HG03159 (cell line): ENCODE measurements around the gene KIRREL3.
"Not testable (repeated sequence)": the region's sequence is repeated elsewhere in the genome, so short reads cannot be mapped to it uniquely, and the experiment has no call there.

Experiments used
- ATAC-seq: cut with Tn5 transposase; IDR thresholded peaks from one replicate; pipeline ENCODE4 v1.9.1; 2021; ENCODE audit warnings: mild to moderate bottlenecking, moderate library complexity; ENCODE audit not compliant: unreplicated experiment

The KIRREL3 gene

GRCh38 chr11:126959700-126960099 is 40.9 kb downstream of the KIRREL3 start:
- no peak for ATAC-seq

- ATAC-seq, result no peak
Observed at GRCh38 chr11:126956635-126957034, 43.9 kb downstream of the KIRREL3 start.

GRCh38 chr11:126952533-126952932 is 48.0 kb downstream of the KIRREL3 start:
- not testable (repeated sequence) for ATAC-seq

- peak; percentile 62 for ATAC-seq
Observed at GRCh38 chr11:126951465-126951864, 49.1 kb downstream of the KIRREL3 start.

GRCh38 chr11:126949066-126949891 is 51.3 kb downstream of the KIRREL3 start:
- no peak for ATAC-seq

- no peak for ATAC-seq
Observed at GRCh38 chr11:126948563-126948962, 52.0 kb downstream of the KIRREL3 start.

- no peak for ATAC-seq
Observed at GRCh38 chr11:126945319-126945718, 55.3 kb downstream of the KIRREL3 start.

GRCh38 chr11:126943316-126943715 is 57.3 kb downstream of the KIRREL3 start:
- ATAC-seq, result no peak

GRCh38 chr11:126942146-126942545 is 58.4 kb downstream of the KIRREL3 start:
- no peak for ATAC-seq

GRCh38 chr11:126939552-126939951 is 61.0 kb downstream of the KIRREL3 start:
- no peak for ATAC-seq

- no peak for ATAC-seq
Observed at GRCh38 chr11:126938718-126939117, 61.9 kb downstream of the KIRREL3 start.

GRCh38 chr11:126930091-126930841 is 70.3 kb downstream of the KIRREL3 start:
- no peak for ATAC-seq

- no peak for ATAC-seq
Observed at GRCh38 chr11:126929179-126930061, 71.2 kb downstream of the KIRREL3 start.

GRCh38 chr11:126927623-126928022 is 72.9 kb downstream of the KIRREL3 start:
- ATAC-seq, result no peak

GRCh38 chr11:126926376-126926791 is 74.2 kb downstream of the KIRREL3 start:
- no peak for ATAC-seq

- ATAC-seq, result no peak
Observed at GRCh38 chr11:126925321-126926093, 75.1 kb downstream of the KIRREL3 start.

GRCh38 chr11:126924376-126925040 is 76.1 kb downstream of the KIRREL3 start:
- no peak for ATAC-seq

- ATAC-seq, result no peak
Observed at GRCh38 chr11:126920833-126921232, 79.7 kb downstream of the KIRREL3 start.

GRCh38 chr11:126919147-126919823 is 81.3 kb downstream of the KIRREL3 start:
- ATAC-seq, result peak; percentile 57
